Stimulated activated CD8-positive, alpha-beta memory T cell treated with anti-CD3 and anti-CD28 coated beads, Interleukin-15, amount 100 ng/mL, for 24 hours (primary cell): ENCODE results near the gene SYTL4.

ENCODE experiments used
- DNase-seq: peaks from one replicate; pipeline ENCODE4 v3.0.0-alpha.2; 2020; ENCODE audit warnings: low read depth

Gene SYTL4

DNA sequence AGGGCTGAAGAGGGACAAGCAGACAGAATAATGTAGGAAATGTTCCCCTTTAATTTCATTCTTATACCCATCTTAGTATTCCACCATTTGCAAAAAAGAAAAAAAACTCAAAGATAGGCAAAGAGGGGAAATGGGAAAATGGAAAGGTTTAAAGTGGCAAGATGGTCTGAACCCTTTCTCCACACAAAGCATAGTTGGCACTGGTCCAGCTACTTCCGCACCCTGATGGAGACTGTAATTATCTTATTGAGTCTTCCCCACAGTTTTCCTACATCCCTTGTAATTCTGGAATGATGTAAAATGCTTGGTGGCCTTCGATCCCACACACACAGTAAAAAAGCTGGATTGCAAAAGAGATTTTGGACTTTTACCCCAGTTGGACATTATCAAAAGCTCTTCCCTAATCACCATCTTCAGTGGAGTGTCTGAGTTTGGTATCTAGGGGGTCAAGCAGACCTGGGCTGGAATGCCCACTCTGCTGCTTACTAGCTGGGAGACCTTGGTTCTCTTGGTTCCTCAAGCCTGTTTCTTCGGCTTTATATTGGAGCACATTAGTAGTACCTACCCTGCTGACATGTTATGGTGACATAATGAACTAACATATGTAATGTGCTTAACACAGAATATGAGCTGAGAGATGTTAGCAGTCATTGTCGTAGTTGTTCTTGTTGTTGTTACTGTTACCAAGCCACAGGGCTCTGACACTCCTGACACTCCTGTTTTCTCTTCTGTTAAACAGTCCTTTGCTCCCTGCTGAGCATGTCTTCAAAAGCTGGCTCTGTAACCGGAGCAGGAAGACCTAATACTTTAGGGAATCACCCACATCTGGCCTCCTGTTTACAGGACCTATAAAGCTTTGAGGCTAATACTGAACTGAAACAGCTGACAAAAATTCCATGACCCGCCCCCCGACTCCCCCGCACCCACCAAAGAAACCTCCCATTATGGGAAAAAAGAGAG, 83.2 kb downstream of the SYTL4 start:
- DNase-seq: no peak

DNA sequence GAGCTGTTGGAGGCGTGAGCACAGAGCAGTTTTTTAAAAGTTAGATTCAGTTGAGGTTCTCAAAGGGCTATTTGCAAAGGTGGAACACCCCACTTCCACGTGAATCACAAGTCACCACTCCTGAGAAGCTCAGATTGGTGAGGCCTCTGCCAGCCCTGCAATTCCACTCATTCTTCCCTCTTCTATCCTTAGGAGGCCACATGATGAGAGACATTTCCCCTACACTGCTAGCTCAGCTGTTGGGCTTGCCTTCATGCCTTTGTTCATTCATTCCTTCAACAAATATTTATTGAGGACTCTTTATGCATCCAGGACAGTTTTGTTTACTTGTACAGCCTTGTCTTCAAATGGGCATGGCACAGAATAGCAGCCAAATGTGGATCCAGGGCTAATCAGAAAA, 84.2 kb downstream of the SYTL4 start:
- DNase-seq: no peak

DNA sequence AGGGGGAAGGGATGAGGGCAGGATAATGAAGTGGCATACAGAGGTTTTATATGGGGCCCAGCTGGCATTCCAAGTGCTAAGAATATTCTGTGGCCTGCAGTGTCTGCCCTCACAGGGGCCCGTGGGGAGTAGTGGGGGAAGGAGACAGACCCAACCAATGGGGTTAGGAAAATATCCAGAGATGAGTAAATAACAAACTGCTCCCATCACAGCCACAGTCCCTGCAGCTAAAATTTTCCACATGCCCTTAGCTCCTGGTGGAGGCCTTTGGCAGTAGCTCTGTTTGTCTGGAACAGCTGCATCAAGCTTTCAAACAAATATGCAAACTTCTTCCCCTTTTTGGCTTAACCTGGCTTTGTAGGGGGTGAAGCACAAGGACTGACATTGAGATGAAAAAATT, 84.8 kb downstream of the SYTL4 start:
- no peak for DNase-seq

DNA sequence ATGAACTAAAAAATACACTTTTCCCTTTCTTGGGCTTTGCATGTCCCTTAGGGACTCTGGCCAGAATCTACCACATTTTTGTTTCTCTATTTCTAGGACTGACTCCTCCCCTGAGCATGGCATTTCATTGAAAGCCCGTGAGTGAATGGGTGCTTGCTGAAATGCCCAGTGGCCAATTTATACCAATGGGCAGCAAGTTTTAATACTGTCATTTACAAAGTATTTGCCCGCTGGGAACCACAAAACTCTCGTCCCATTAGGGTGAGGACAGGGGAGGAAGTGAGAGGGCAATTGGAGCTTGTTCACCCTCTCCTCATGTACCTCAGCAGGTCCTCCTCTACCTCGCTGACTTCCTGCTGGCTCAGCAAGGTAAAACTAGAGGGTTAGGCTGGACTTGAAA, 86.8 kb downstream of the SYTL4 start:
- DNase-seq: no peak

DNA sequence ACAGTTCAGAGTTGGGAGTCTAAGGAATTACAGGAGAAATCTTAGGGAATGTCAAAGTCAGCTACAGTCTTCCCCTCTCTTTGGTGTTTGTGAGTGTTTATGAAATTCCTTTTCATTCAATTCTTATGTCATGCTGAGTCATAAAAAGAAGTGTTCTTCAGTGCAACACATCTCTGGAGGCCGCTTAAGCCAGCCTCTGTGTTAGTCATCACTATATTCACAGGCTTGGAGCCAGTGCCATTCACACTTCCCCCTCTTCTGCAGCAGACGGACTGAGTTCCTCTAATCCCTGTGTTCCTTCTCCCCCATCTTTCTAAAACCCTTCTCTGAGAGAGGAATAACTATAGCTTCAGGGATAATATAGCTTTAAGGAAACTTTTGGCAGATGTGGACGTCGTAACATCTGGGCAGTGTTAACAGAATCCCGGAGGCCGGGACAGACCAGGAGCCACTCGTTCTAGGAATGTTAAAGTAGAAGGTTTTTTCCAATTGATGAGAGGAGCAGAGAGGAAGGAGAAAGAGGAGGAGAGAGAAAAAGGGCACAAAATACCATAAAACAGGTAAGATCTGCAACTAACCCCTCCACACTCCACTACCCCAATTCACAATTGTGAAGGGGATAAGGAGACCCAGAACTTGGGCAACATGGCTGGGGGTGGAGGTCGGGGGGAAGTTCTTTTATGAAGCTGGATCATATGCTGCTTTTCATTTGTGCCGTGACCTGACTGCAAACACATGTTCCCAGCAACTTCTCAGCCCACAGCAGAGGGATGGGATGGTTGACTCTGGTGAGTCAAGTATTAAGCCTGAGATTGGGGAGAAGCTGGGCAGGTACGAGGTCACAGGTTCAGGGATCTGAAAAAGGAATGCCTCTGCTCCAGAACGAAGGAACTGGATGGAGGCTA, 87.7 kb downstream of the SYTL4 start, which contains the start of gene SRPX2:
TSS of gene SRPX2 (plus strand) at position 244 of the 905 bp plus-strand sequence. CDS start 2,124 bp downstream, outside the sequence.
- no peak for DNase-seq

DNA sequence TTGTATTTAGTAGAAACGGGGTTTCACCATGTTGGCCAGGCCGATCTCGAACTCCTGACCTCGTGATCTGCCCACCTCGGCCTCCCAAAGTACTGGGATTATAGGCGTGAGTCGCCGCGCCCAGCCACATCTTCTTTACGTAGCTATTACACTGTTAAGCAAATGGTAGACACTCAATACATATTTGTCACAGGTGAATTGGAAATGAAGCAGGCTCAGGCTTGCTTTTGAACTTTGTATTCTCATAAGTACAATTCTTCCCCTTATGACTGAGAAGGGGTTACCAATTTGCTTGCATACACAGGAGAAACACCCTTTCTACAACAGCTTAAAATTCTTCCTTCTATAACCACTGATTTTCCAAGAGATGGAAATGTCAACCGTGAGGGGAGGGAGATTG, 88.7 kb downstream of the SYTL4 start:
- DNase-seq: no peak

DNA sequence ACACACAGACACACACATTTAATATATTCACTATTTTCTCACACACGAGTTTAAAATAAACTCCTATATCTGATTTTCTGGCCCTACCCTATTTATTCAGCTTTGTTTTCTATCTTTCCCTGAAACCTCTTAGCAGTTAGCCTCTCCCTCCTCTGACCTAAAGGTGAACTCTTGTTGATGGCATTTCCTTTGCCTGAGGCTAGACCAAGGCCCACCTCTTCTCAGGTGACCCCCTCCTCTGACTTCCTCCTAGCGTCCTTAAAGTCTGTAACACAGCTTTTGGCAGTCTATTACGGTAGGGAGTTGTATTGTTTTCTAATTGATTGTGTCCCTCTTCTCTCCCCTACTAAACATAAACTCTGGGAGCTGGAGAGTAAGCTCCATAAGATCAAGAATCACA, 89.6 kb downstream of the SYTL4 start:
- DNase-seq: no peak

DNA sequence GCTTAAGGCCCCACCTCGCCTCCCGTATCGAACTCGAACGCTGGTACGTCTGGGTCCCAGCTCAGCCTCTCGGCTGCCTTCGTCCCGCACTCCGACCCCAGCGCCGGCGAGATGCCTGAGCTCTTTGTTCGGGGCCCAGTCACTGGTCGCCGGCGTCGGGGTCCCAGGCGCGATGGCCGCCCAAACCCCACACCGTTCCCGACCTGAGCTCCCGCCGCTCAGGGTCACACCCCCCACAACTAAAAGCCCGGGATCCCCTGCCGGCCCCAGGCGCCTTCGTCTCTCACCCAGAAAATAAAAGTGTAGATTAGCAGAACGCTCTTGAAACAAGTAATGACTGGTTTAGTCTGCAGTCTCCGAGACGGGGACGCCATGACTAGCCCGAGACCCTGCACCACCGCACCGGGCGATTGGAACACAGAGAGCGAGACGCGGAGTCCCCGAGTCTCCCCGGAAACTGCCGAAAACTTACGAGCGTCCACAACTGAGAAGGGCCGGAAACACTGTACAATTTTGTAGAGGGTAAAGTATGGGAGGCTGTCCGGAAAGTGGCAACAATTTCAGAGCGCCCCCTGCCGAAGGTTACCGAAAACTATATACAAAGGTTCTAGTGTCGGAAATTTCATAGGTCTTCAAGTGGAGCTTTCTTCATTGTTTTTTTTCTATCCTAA, 95.5 kb downstream of the SYTL4 start, which contains the start of gene TSPAN6:
TSS of gene TSPAN6 (minus strand) at position 486 of the 671 bp plus-strand sequence. CDS start at position 374, 112 bp downstream.
- peak; percentile 26 for DNase-seq

DNA sequence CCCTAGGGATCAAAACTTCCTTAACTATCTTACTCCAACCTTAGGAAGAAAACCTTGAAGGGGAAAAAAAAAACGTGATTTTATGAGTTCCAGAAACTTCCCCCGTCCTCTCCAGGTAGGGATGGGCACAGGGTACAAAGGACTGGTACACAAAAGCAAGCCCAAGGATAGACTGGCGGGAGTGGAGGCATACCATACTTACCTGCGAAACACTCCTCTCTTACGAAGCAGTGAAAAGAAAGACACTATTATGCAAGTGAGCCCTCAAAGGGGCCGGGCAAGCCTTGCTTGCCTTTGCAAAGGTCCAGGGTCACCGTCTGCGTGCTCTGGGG, 96.0 kb downstream of the SYTL4 start:
- DNase-seq: no peak

DNA sequence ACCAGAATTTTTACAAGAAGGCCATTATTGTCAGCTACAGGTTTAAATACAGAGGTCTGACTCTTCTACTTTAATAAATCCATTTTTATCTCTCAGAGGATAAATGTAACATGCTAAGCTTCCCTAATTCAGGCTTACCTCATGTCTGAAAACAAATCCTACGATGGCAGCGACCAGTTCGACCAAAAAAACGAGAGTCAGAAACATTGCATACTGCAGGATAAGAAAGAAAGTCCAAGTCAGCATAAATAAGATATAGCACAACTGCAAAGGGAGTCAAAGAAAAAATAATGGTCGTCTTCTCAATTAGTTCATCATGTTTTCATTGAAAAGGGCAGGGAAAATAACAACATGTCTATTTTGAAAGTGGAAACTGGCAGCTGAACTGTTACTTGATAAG, 96.9 kb downstream of the SYTL4 start:
- DNase-seq: no peak

DNA sequence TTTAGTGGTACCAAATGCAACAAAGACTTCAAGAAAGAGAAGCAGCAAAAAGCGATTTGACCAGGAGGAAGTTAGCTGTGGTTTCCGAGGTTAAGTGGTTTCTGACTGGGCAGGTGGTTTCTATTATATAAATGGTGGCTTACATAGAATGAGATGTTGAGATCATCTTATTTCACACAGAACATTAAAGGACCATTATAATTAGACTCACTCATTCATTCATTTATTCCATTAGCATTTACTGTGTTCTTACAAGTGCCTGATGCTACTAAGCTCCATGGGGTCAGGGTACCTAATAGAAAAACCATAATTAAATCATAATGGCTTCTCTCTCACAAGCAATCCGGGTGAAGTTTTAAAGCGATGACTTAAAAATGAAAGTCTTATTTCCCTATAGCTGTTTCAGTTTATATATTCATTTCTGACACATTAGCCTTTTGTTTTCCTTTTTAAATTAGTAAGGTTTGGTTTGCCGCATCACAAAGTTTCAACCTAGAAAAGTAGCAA, 105.9 kb downstream of the SYTL4 start:
- DNase-seq: no peak
